Suprapubic skin (tissue), 4 donors: Measurements from ENCODE around the gene UBFD1.

Source experiments
- EP300 ChIP-seq: sonication (generic); formaldehyde crosslinking; IDR thresholded peaks from one replicate; pipeline ENCODE4 v1.6.1; 2017; ENCODE audit warnings: antibody characterized with exemption
- POLR2A ChIP-seq, 2 donors: fragments of 450-650 bp; IDR thresholded peaks; one replicate each; pipeline ENCODE4 v1.6.1; 2017; ENCODE audit warnings: antibody characterized with exemption in 2 of 2, mild to moderate bottlenecking in 2 of 2, moderate library complexity in 2 of 2
- POLR2AphosphoS5 ChIP-seq, 3 donors: sonication (generic); formaldehyde crosslinking; IDR thresholded peaks; one replicate each; pipeline ENCODE4 v1.6.1; 2017; ENCODE audit warnings: antibody characterized with exemption in 3 of 3
- TF ChIP-seq, protein P1 (sequence below), 2 donors: fragments of 200-600 bp in 1 of 2; fragments of 450-650 bp in 1 of 2; sonication (generic) in 1 of 2; IDR thresholded peaks; one replicate each; pipeline ENCODE4 v1.5.1; 2016 to 2019; ENCODE audit warnings: antibody characterized with exemption in 2 of 2, mild to moderate bottlenecking in 1 of 2, moderate library complexity in 1 of 2

DNA sequence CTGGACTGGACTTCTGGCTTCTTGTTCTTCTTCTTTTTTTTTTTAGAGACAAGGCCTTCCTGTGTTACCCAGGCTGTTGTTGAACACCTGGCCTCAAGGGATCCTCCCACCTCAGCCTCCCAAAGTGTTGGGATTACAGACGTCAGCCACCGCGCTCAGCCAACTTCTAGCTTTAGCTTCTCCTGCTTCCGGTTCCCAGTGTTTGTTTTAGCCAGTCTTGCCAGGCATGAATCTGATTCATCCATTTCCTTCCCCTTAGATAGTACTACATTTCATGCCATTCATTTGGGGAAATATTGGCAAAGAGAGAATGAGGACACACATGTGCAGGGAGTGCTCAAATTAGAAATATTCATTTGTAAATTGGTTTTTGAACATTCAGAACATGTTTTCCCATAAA, 50.7 kb downstream of the UBFD1 start:
- TF ChIP-seq POLR2AphosphoS5 (IDR thresholded peaks at IDR 0.05) = no peak
- TF ChIP-seq, protein P1, sequence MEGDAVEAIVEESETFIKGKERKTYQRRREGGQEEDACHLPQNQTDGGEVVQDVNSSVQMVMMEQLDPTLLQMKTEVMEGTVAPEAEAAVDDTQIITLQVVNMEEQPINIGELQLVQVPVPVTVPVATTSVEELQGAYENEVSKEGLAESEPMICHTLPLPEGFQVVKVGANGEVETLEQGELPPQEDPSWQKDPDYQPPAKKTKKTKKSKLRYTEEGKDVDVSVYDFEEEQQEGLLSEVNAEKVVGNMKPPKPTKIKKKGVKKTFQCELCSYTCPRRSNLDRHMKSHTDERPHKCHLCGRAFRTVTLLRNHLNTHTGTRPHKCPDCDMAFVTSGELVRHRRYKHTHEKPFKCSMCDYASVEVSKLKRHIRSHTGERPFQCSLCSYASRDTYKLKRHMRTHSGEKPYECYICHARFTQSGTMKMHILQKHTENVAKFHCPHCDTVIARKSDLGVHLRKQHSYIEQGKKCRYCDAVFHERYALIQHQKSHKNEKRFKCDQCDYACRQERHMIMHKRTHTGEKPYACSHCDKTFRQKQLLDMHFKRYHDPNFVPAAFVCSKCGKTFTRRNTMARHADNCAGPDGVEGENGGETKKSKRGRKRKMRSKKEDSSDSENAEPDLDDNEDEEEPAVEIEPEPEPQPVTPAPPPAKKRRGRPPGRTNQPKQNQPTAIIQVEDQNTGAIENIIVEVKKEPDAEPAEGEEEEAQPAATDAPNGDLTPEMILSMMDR (IDR thresholded peaks at IDR 0.05) = no peak
- TF ChIP-seq EP300 = no peak
- no peak for TF ChIP-seq POLR2A (IDR thresholded peaks at IDR 0.05)
